SK-N-SH treated with all-trans-retinoic acid at 6 μM for 48 hours (cell line): Measurements from ENCODE around the gene LMAN1L.

Experiments used
- ARNTL ChIP-seq: fragments of 450-650 bp; formaldehyde crosslinking; IDR thresholded peaks from 2 replicates; pipeline ENCODE4 v1.5.0; 2020; ENCODE audit warnings: low read depth, mild to moderate bottlenecking, moderate library complexity, borderline replicate concordance
- ESRRG ChIP-seq: fragments of 250-450 bp; sonication (Bioruptor Pico); IDR thresholded peaks from 2 replicates; pipeline ENCODE4 v1.6.1; 2021; ENCODE audit warnings: mild to moderate bottlenecking
- PATZ1 ChIP-seq: fragments of 250-450 bp; sonication (Bioruptor Pico); IDR thresholded peaks from 2 replicates; pipeline ENCODE4 v1.8.0; 2020; ENCODE audit warnings: mild to moderate bottlenecking, moderate library complexity, borderline replicate concordance
- POU6F1 ChIP-seq: fragments of 250-450 bp; sonication (Bioruptor Pico); IDR thresholded peaks from 2 replicates; pipeline ENCODE4 v1.8.0; 2021; ENCODE audit warnings: low read depth, mild to moderate bottlenecking, moderate library complexity, borderline replicate concordance
- PPARA ChIP-seq: fragments of 250-450 bp; sonication (Bioruptor Pico); IDR thresholded peaks from 2 replicates; pipeline ENCODE4 v1.5.0; 2020; ENCODE audit warnings: mild to moderate bottlenecking, borderline replicate concordance
- RARB ChIP-seq: fragments of 250-450 bp; sonication (Bioruptor Pico); IDR thresholded peaks from 2 replicates; pipeline ENCODE4 v1.8.0; 2021; ENCODE audit warnings: mild to moderate bottlenecking, moderate library complexity
- SNAI2 ChIP-seq: fragments of 250-450 bp; sonication (Bioruptor Pico); IDR thresholded peaks from 2 replicates; pipeline ENCODE4 v1.5.0; 2020; ENCODE audit warnings: mild to moderate bottlenecking, moderate library complexity
- ZFP3 ChIP-seq: fragments of 250-450 bp; sonication (Bioruptor Pico); IDR thresholded peaks from 2 replicates; pipeline ENCODE4 v1.5.0; 2020; ENCODE audit warnings: mild to moderate bottlenecking, moderate library complexity
- ZNF565 ChIP-seq: fragments of 450-650 bp; formaldehyde crosslinking; conservative IDR thresholded peaks from 2 replicates; pipeline ENCODE4 v1.5.0; 2020; ENCODE audit warnings: low read depth, mild to moderate bottlenecking, moderate library complexity
- ZNF70 ChIP-seq: fragments of 450-650 bp; formaldehyde crosslinking; IDR thresholded peaks from 2 replicates; pipeline ENCODE4 v1.5.0; 2020; ENCODE audit warnings: mild to moderate bottlenecking, moderate library complexity

- TF ChIP-seq PPARA (CRISPR knock-in tag), result no peak
- no peak for TF ChIP-seq PATZ1 (CRISPR knock-in tag)
- TF ChIP-seq SNAI2 (CRISPR knock-in tag), result no peak
- no peak for TF ChIP-seq ARNTL
- no peak for TF ChIP-seq ZNF70 (CRISPR knock-in tag)
- TF ChIP-seq RARB (CRISPR knock-in tag), result no peak
- TF ChIP-seq ZFP3 (CRISPR knock-in tag), result no peak
- TF ChIP-seq ZNF565 (CRISPR knock-in tag), result no peak
- no peak for TF ChIP-seq ESRRG (CRISPR knock-in tag)
- TF ChIP-seq POU6F1 (CRISPR knock-in tag), result no peak
Observed at GRCh38 chr15:74780523-74781430, 31.9 kb upstream of the LMAN1L start.
